ENCODE results near the gene LRRTM1. TPM values are rescaled to one million over a fixed set of nuclear protein-coding genes. Genes with fewer than 3 reads are reported as not detected.

The LRRTM1 gene
- total and polyA plus RNA-seq, 8 donors, result 0.04 to 0.63 (median 0.09) TPM; not detected in 4

- H3K4me1 ChIP-seq, result no peaks in the 10 kb centered on the region
- intact Hi-C loops (cut with DNase I), result no loop called here
- no peak for TF ChIP-seq CTCF (IDR thresholded peaks at IDR 0.05)
- 65 to 69% methylated on average over 3 of the region's 3 CpGs for WGBS, 2 donors
- H3K27me3 ChIP-seq, result no peaks in the 10 kb centered on the region
- FAIRE-seq (no peak), DNase-seq (no peak), ATAC-seq (no peak)
- H3K36me3 ChIP-seq, result no peaks in the 10 kb centered on the region
- H3K27ac ChIP-seq, result no peak overlapping the region
- H3K4me3 ChIP-seq, result no peak overlapping the region
- no peaks in the 10 kb centered on the region for H3K9me3 ChIP-seq
These were observed 47.8 kb downstream of the LRRTM1 start for GRCh38 chr2:80256782-80257167.

GRCh38 chr2:80255918-80256781, 48.4 kb downstream of the LRRTM1 start:
- intact Hi-C loops (cut with DNase I), result no loop called here

GRCh38 chr2:80252294-80252986, 52.1 kb downstream of the LRRTM1 start:
- intact Hi-C loops (cut with DNase I), result no loop called here
- 69 to 76% methylated on average over 7 of the region's 7 CpGs for WGBS, 2 donors
- Histone ChIP-seq H3K9me3 (no peaks in the 10 kb centered on the region), H3K4me1 (no peaks in the 10 kb centered on the region), H3K27me3 (no peaks in the 10 kb centered on the region), H3K4me3 (no peak overlapping the region), H3K36me3 (no peaks in the 10 kb centered on the region), H3K27ac (no peak overlapping the region)
- TF ChIP-seq CTCF (IDR thresholded peaks at IDR 0.05), result no peak
- DNase-seq, result no peak
- FAIRE-seq, result no peak
- no peak for ATAC-seq

More at GRCh38 chr2:80255918-80256781, 48.4 kb downstream of the LRRTM1 start:
- Histone ChIP-seq H3K9me3 (no peaks in the 10 kb centered on the region), H3K4me3 (no peak overlapping the region), H3K27ac (no peak overlapping the region), H3K27me3 (no peaks in the 10 kb centered on the region), H3K4me1 (no peaks in the 10 kb centered on the region), H3K36me3 (no peaks in the 10 kb centered on the region)
- FAIRE-seq (no peak), DNase-seq (no peak), ATAC-seq (peak in 1 of 4 donors; percentile 25)
- TF ChIP-seq CTCF (IDR thresholded peaks at IDR 0.05), result no peak
- WGBS, 2 donors, result 48 to 49% methylated on average over 9 of the region's 9 CpGs

Measured in pancreas (tissue), 10 donors.